Neural crest cell (in vitro differentiated cells): ENCODE results near the gene FKBP5. TPM values are rescaled to one million over a fixed set of nuclear protein-coding genes. Genes with fewer than 3 reads are reported as not detected.
"Not testable (repeated sequence)": the region's sequence is repeated elsewhere in the genome, so short reads cannot be mapped to it uniquely, and the experiment has no call there.

ENCODE experiments used
- DNase-seq: peaks from one replicate; pipeline ENCODE4 v3.0.0; 2021; ENCODE audit warnings: low read depth, mixed read lengths, low spot score
- H3K27ac Mint-ChIP-seq: one replicate; pipeline ENCODE4 v1.8.0; 2021; ENCODE audit warnings: mild to moderate bottlenecking, mixed read lengths; ENCODE audit not compliant: unreplicated experiment
- H3K27me3 Mint-ChIP-seq: 2 replicates; pipeline ENCODE4 v1.8.0; 2021; ENCODE audit warnings: low read depth, mild to moderate bottlenecking, mixed read lengths
- H3K36me3 Mint-ChIP-seq: 2 replicates; pipeline ENCODE4 v1.8.0; 2021; ENCODE audit warnings: low read depth, mild to moderate bottlenecking, mixed read lengths
- H3K4me1 Mint-ChIP-seq: 2 replicates; pipeline ENCODE4 v1.8.0; 2021; ENCODE audit warnings: mixed read lengths
- H3K4me3 Mint-ChIP-seq: one replicate; pipeline ENCODE4 v1.8.0; 2021; ENCODE audit warnings: mild to moderate bottlenecking, mixed read lengths
- H3K9me3 Mint-ChIP-seq: 2 replicates; pipeline ENCODE4 v1.8.0; 2021; ENCODE audit warnings: mixed read lengths
- CTCF ChIP-seq: fragments of 200-600 bp; sonication (generic); conservative IDR thresholded peaks from 2 replicates; pipeline ENCODE4 v1.5.0; 2021; ENCODE audit warnings: antibody characterized with exemption, mild to moderate bottlenecking
- total RNA-seq: library from RNA; stranded (reverse); gene quantifications from 2 replicates; pipeline ENCODE4 v1.2.1, GENCODE V29; 2021

FKBP5 gene
- total RNA-seq, 1 donor from 2014 or later: 39.6 TPM

DNA sequence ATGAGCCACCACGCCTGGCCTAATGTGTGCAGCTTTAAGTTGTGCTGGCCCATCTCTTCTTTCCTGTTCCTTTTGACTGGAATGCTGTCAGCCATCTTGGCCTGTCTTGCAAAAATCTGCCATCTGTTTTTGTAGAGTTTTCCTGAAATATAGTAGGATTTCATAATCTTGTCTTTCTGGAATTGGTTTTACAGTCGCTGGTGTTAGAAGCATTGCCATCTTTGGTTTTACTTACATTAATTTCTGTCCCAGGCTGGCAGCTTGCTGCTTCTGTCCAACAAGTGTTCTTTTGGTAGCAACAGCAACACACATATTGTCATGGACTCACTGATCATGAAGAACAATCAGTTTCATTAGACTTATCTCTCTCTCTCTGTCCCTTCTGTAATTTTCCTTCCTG is 146.9 kb downstream of the FKBP5 start:
- DNase-seq: no peak
- no peak for TF ChIP-seq CTCF
- no peaks in the 10 kb centered on the region for H3K36me3 Mint-ChIP-seq
- no peak overlapping the region for H3K4me3 Mint-ChIP-seq
- H3K27me3 Mint-ChIP-seq: no peaks in the 10 kb centered on the region
- no peaks in the 10 kb centered on the region for H3K9me3 Mint-ChIP-seq
- no peak overlapping the region for H3K27ac Mint-ChIP-seq
- H3K4me1 Mint-ChIP-seq: no peaks in the 10 kb centered on the region

DNA sequence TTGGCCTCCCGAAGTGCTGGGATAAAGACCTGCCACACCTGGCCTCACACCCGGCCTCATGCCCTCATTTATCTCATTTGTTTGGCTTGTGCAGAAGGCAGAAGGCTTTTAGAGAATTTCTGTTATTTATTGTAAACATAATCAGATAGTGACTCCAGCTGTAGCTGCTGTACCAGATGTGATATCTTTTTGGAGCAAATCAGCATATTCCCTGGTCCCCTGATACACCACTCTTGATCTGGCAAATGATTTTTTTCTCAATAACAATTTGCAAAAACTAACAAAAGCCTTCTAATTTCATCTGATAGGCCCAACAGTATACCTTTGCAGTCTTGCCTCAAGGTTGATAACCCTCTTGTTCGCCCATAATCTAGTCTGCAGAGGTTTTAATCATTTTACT is 149.5 kb downstream of the FKBP5 start:
- Mint-ChIP-seq H3K9me3 (no peaks in the 10 kb centered on the region), H3K27ac (no peak overlapping the region), H3K4me1 (peaks cover 12% of the 10 kb centered on the region), H3K27me3 (no peaks in the 10 kb centered on the region), H3K36me3 (no peaks in the 10 kb centered on the region), H3K4me3 (no peak overlapping the region)
- no peak for TF ChIP-seq CTCF
- DNase-seq: no peak

DNA sequence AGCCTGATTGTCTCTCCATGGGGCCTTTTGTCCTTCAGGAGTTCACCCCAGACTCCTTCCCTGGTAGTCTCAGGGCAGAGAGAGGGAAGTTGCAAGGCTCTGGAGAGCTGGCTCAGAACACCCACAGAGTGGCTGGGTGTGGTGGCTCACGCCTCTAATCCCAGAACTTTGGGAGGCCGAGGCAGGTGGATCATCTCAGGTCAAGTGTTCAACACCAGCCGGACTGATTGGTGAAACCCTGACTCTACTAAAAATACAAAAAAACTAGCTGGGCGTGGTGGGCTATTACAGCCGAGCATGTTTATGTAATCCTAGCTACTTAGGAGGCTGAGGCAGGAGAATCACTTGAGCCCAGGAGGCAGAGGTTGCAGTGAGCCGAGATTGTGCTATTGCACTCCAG is 152.9 kb downstream of the FKBP5 start:
- H3K27ac Mint-ChIP-seq, DNase-seq, H3K36me3 Mint-ChIP-seq, H3K4me3 Mint-ChIP-seq, H3K9me3 Mint-ChIP-seq, H3K27me3 Mint-ChIP-seq: not testable (repeated sequence)
- H3K4me1 Mint-ChIP-seq: peaks cover 16% of the 10 kb centered on the region

DNA sequence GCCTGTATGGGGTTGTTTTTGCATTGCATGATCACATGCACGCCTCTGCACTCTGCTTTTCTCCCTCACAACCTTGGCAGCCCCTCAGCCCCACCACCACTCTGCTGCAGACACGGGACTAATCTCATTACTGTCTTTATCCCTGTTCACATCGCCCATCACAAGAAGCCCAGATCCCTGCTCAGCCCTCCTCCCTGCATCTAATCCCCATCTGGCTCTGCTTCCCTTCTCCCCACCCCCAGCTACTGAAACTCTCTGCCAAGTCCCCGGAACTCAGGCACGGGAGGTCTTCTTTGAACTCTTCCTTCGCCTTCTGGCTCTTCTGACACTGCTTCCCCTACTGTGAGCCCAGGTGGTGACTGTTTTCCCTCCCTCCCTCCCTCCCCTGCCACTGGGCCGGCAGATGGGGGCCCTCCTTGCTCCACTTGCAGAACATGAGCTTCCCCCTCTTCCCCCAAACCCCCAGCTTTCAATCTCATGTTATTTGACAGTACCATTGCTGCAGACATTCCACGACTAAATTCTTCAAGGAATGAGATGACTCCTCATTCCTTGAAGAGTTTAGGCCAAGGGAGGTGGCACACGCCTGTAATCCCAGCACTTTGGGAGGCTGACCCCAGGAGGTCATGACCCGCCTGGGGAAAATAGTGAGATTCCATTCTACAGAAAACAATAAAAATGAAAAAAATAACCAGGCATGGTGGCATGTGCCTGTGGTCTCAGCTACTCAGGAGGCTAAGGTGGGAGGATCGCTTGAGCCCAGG is 154.1 kb downstream of the FKBP5 start:
- Mint-ChIP-seq H3K4me3 (no peak overlapping the region), H3K27me3 (no peaks in the 10 kb centered on the region), H3K9me3 (no peaks in the 10 kb centered on the region), H3K36me3 (no peaks in the 10 kb centered on the region), H3K4me1 (peaks cover 16% of the 10 kb centered on the region), H3K27ac (no peak overlapping the region)
- no peak for DNase-seq
- TF ChIP-seq CTCF: no peak

GRCh38 chr6:35533981-35534380 is 154.7 kb downstream of the FKBP5 start:
- Mint-ChIP-seq H3K4me3 (no peak overlapping the region), H3K4me1 (peaks cover 16% of the 10 kb centered on the region), H3K27ac (no peak overlapping the region), H3K36me3 (no peaks in the 10 kb centered on the region), H3K9me3 (no peaks in the 10 kb centered on the region), H3K27me3 (no peaks in the 10 kb centered on the region)
- no peak for DNase-seq
- no peak for TF ChIP-seq CTCF

DNA sequence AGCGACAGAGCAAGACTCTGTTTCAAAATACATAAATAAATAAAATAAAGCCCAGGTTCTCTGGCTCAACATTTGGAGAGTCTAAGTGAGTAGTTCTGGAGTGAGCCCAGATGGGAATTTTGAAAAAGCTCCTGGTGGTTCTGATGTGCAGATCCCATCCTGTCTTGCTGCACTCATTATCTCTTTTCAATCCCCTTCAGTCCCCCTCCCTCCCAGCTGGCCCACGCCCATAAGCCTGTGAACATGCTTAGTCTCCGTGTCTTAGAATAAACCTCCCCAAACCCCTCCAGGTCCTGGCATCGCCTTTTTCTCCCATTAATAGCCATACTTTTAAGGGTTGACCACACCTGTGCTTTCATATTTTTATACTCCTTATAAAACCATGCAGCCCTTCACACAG is 156.6 kb downstream of the FKBP5 start:
- H3K36me3 Mint-ChIP-seq: no peaks in the 10 kb centered on the region
- peaks cover 16% of the 10 kb centered on the region for H3K4me1 Mint-ChIP-seq
- peaks cover 5% of the 10 kb centered on the region for H3K27me3 Mint-ChIP-seq
- no peak for DNase-seq
- TF ChIP-seq CTCF: no peak
- no peaks in the 10 kb centered on the region for H3K9me3 Mint-ChIP-seq
- H3K4me3 Mint-ChIP-seq: no peak overlapping the region
- no peak overlapping the region for H3K27ac Mint-ChIP-seq
